ENCODE data around the gene DLK1.

The DLK1 gene

DNA sequence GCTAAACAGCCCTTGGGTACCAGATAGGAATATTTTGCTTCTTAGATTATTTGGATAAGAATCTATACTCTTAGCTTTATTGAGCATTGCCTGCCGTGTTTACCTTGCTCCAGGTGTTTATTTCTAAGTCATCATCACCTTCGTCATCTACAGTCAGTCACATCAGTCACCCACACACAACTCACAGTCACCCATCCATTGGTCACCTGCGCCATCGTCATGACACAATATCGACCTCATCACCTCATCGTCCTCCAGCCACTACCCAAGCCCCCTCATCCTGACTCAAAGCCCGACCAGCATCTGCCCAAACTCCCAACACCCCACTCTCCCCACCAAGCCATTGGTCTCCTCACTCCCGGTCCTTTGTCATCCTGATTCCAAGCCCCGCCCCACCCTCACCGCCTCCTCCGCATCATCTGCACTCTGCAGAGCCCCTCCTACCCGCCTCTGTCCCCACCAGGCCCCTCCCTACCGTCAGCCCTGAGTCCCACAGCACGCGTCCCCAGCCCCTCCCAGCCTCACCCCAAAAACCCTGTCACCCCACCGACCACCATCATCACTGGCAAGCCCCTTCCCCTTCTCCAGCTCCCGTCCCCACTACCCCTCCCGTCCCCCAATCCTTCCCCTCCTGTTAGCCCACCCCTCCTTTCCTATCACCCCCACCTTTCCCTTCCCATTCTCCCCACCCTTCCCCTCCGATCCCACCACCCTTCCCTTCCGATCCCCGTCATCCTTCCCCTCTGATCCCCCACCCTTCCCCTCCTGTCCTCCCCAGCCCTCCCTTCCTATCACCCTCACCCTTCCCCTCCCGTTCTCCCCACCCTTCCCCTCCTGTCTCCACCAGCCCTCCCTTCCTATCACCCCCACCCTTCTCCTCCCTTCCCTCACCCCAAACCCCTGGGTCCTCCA is 9.8 kb downstream of the DLK1 start:
- no peak overlapping the region for H3K4me3 ChIP-seq (replicated peaks in 1 of 2; ENCODE audit: low read depth in 2 of 2, low read length in 2 of 2)
- no peak for DNase-seq (ENCODE audit: low read depth in 2 of 2)
- no peak for TF ChIP-seq CTCF (IDR thresholded peaks at IDR 0.05; ENCODE audit: low read depth, low read length)

GRCh38 chr14:100737526-100737925 is 10.8 kb downstream of the DLK1 start:
- no peak overlapping the region for H3K4me3 ChIP-seq (replicated peaks in 1 of 2; ENCODE audit: low read depth in 2 of 2, low read length in 2 of 2)
- no peak for DNase-seq (ENCODE audit: low read depth in 2 of 2)
- TF ChIP-seq CTCF (IDR thresholded peaks at IDR 0.05; ENCODE audit: low read depth, low read length) = no peak

DNA sequence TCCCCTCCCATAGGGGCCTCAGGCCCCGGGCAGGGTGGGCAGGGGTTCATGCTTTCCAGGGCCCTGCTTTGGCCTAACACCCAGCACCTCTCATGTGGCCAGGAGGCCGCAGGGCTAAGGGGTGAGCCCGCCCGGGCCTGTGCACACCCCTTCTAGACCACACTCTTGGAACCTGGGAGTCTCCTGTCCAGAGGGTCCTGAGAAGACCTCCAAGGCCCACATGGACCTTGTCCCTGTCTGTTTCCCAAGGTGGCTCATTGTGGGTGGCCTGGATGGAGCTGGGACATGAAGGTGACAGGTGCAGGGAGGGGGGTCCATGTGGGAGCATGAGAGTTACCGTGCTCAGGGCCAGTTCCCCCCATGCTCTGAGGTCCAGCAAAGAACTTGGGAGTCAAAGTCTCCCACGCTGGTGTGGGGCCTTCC is 11.6 kb downstream of the DLK1 start:
- TF ChIP-seq CTCF (IDR thresholded peaks at IDR 0.05; ENCODE audit: low read depth, low read length) = no peak
- no peak for DNase-seq (ENCODE audit: low read depth in 2 of 2)
- H3K4me3 ChIP-seq (replicated peaks in 1 of 2; ENCODE audit: low read depth in 2 of 2, low read length in 2 of 2) = no peak overlapping the region

GRCh38 chr14:100738704-100739131 is 12.0 kb downstream of the DLK1 start:
- TF ChIP-seq CTCF (IDR thresholded peaks at IDR 0.05; ENCODE audit: low read depth, low read length) = no peak
- no peak for DNase-seq (ENCODE audit: low read depth in 2 of 2)

GRCh38 chr14:100739306-100739705 is 12.6 kb downstream of the DLK1 start:
- TF ChIP-seq CTCF (IDR thresholded peaks at IDR 0.05; ENCODE audit: low read depth, low read length) = no peak
- DNase-seq (ENCODE audit: low read depth in 2 of 2) = no peak
- no peak overlapping the region for H3K4me3 ChIP-seq (replicated peaks in 1 of 2; ENCODE audit: low read depth in 2 of 2, low read length in 2 of 2)

More at GRCh38 chr14:100738704-100739131, 12.0 kb downstream of the DLK1 start:
- no peak overlapping the region for H3K4me3 ChIP-seq (replicated peaks in 1 of 2; ENCODE audit: low read depth in 2 of 2, low read length in 2 of 2)

GRCh38 chr14:100740196-100740825 is 13.6 kb downstream of the DLK1 start:
- no peak for TF ChIP-seq CTCF (IDR thresholded peaks at IDR 0.05; ENCODE audit: low read depth, low read length)
- DNase-seq (ENCODE audit: low read depth in 2 of 2) = no peak
- H3K4me3 ChIP-seq (replicated peaks in 1 of 2; ENCODE audit: low read depth in 2 of 2, low read length in 2 of 2) = no peak overlapping the region

All from cardiac fibroblast (primary cell).